ENCODE measurements around the gene NRCAM.

Gene NRCAM

GRCh38 chr7:108156897-108157605 lies 299.2 kb downstream of the NRCAM start:
- DNase-seq (ENCODE audit: low spot score), result no peak

GRCh38 chr7:108152198-108152597 lies 304.0 kb downstream of the NRCAM start:
- no peak for DNase-seq (ENCODE audit: low spot score)

GRCh38 chr7:108149908-108150307 lies 306.3 kb downstream of the NRCAM start:
- no peak for DNase-seq (ENCODE audit: low spot score)

- DNase-seq (ENCODE audit: low spot score), result no peak
These were observed 307.1 kb downstream of the NRCAM start for GRCh38 chr7:108149119-108149518.

DNA sequence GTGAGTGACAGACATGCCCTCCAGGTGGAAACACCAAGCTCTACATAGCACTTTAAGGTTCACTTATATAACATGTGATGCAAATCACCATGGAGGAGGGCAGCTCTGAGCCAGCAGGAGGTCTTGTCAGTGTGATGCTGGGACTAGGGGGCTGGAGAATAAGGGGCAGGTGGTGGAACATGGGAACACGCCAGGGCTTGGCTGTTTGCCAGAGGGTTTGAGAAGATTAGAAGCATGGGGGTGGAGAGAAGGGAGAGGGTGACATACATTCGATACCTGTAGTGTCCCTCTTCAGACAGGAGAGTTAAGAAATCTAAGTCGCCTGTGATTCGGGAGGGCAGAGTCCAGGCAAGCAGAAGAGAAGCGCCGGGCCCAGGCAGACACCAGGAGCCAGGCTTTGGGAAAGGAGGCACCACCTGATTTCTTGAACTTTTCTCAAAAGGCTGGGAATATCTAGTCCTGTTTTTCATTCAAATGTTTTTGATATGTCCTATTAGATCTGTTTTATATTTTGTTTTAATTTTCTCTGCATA lies 309.1 kb downstream of the NRCAM start:
- no peak for DNase-seq (ENCODE audit: low spot score)

GRCh38 chr7:108146070-108146842 lies 310.0 kb downstream of the NRCAM start:
- peak; percentile 69 for DNase-seq (ENCODE audit: low spot score)

- DNase-seq (ENCODE audit: low spot score), result no peak
These were observed 310.8 kb downstream of the NRCAM start for GRCh38 chr7:108145401-108145800.

GRCh38 chr7:108144931-108145330 lies 311.3 kb downstream of the NRCAM start:
- no peak for DNase-seq (ENCODE audit: low spot score)

- DNase-seq (ENCODE audit: low spot score), result no peak
These were observed 312.4 kb downstream of the NRCAM start for GRCh38 chr7:108143658-108144420.

DNA sequence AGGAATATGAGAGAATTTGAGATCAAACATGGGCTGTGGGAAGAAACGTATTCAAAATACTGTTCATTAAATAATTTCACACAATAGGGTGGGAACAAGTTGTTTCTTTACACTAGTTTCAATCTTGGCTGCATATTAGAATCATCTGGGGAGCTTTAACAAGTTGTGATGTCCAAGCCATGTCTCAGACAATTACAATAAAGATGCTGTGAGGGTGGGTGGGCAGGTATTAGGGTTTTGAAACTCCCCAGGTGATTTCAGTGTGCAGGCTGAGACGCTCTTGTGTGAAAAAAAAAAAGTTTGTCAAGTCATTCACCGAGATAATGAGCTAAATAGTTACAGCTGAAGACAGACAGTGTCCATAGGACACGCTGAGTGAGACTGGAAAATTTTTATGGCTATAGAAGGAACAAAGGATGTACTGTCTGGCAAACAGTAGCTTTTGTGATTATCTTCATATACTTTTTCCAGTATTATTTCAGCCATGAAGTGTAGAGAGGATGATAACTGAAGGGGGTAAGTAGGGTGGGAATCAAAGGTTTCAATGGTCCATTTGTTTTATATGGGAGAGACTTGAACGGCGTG lies 313.5 kb downstream of the NRCAM start:
- no peak for DNase-seq (ENCODE audit: low spot score)

- no peak for DNase-seq (ENCODE audit: low spot score)
These were observed 314.1 kb downstream of the NRCAM start for GRCh38 chr7:108142180-108142579.

DNA sequence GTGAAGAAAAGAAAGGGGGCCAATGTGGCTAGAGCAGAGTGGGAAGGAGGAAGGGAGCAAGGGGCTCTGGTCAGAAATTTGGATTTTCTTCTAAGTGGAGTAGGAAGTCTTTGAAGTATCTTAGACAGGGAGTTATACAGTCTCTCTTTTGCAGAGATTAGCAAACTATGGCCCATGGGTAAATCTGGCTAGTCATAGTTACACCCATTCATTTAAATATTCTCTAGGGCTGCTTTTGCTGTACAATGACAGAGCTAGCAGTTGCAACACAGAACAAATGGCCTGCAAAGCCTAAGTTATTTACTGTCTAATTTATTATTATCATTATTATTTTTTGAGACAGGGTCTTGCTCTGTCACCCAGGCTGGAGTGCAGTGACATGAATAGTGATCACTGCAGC lies 315.6 kb downstream of the NRCAM start:
- DNase-seq (ENCODE audit: low spot score), result no peak

DNA sequence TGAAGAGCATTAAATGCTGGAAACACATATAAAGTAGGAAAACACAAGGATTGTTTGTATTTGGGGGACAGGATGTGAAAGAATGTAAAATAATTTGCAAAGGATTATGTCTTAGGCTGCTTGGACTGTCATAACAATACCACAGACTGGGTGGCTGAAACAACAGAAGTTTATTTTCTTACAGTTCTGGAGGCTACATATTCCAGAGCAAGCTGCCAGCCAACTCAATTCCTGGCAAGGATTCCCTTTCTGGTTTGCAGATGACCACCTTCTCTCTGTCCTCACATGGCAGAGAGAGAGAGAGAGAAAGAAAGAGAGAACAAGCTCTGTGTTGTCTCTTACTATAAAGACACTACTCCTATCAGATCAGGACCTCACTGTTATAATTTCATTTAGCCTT lies 317.3 kb downstream of the NRCAM start:
- no peak for DNase-seq (ENCODE audit: low spot score)

- no peak for DNase-seq (ENCODE audit: low spot score)
These were observed 318.2 kb downstream of the NRCAM start for GRCh38 chr7:108137993-108138392.

DNA sequence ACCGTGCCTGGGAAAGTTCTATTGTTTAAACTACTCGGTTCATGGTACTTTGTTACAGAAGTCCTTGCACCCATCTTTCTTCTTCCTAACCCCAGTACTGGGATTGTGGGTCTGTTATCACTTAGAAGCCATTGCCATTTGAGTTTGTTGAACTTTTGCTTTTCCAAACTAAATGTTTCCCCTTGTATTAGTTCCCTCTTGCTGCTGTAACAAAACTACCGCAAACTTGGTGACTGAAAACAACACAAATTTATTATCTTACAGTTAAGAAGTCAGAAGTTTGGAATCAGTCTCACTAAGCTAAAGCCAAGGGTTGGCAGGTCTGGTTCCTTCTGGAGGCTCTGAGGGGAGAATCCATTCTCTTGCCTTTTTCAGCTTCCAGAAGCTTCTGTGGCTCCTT lies 319.2 kb downstream of the NRCAM start:
- no peak for DNase-seq (ENCODE audit: low spot score)

DNA sequence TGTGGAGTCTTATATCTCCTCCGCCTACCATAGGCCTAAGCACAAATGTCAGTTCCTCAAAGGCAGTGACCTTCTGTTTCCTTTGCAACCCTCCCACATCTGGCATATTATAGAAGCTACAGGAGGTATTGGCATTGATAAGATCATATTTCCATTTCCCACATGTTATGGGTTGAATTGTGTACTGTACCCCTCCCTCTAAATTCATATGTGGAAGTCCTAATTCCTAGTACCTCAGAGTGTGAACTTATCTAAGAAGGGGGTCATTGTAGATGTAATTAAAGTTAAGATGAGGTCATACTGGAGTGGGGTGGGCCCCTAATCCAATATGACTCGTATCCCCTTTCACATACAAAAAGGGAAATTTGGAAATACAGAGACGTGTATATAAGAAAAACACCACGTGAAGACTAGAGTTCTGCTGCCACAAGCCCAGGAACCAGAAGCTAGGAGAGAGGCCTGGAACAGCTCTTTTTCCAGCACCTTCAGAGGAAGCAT lies 320.0 kb downstream of the NRCAM start:
- DNase-seq (ENCODE audit: low spot score), result no peak

GRCh38 chr7:108135446-108136190 lies 320.6 kb downstream of the NRCAM start:
- DNase-seq (ENCODE audit: low spot score), result no peak

DNA sequence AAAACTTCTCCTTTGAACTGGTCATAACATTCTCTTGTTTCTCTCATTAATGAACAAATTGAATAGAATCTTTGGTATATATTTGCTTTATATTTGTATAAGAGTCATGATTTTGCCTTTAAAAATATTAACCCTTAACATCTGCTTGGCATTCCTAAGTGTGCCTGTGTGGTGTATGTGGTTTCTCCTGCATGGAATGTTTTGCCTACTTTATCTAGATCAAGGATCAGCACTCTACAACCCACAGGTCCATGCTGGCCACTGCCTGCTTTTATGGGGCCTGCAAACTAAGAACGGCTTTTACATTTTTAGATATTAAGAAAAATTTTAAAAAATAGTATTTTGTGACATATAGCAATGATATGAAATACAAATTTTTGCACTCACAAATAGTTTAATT lies 321.8 kb downstream of the NRCAM start:
- DNase-seq (ENCODE audit: low spot score), result no peak

DNA sequence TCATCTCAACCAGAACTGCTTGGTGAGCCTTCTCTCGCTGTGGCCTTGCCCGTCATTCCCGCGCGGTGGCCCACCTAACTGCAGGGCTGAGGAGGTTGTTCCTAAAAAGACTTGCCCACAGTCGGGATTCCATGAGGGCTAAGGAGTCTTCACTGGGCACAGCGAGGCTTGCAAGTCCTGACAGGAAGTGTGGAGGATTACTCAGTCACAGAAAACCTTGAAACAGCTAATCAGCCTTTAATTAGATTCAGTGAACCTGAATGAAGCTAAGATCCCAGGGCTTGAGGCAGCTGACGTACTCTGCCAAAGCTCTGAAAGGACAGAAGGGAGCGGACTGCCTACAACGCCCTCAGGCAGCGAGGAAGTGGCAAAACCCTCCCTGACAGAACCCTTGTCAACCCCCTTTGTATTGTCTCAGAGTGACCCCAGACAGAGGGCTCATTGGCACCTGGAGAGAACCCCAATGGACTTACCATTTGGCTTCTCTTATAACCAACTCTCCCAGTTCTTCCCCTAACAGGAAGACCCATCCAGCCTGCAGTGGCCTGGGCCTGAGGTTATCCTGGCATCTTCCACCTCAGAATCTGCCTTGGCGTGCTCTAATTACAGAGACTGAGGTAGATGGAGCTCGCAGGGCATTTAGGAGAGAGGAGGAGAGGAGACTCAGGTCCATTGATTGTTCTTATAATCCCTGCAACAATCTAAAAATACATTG lies 323.5 kb downstream of the NRCAM start:
- no peak for DNase-seq (ENCODE audit: low spot score)

DNA sequence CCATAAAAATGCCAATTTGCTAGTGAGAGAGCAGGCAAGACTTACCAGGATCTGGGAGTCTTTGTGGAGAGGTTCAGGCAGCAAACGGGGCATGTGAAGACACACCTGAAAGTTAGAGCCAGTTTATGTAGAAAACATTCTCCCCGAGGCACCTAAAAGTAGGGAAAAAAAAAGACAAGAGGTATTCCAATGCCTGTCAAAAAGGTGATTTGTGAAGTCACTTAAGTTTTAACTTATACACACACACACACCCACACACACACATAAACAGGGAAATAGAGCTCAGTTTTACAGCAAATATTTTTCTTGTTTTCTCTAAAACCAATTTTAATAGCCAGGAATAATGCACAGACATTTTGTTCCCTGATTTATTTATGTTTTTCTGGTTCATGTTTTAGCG lies 326.0 kb downstream of the NRCAM start, which contains the start of gene LAMB4:
Gene LAMB4 (minus strand): TSS at position 101 of the 400 bp plus-strand sequence. CDS start 7,197 bp downstream, outside the sequence.
- DNase-seq (ENCODE audit: low spot score), result no peak
